ENCODE measurements around the gene CDC42EP5. TPM values are rescaled to one million over a fixed set of nuclear protein-coding genes. Genes with fewer than 3 reads are reported as not detected.

The CDC42EP5 gene
- total RNA-seq, 3 donors from 2014 or later (not counting 1 experiment from before 2014, with no cell fraction given), result not detected

- no peak overlapping the region for H3K27ac ChIP-seq (ENCODE audit: low read length)
- no peak for ATAC-seq
- H3K36me3 ChIP-seq (ENCODE audit: control insufficient read depth, insufficient read depth, low read length), result no peaks in the 10 kb centered on the region
- H3K36me3 Mint-ChIP-seq, result no peaks in the 10 kb centered on the region
- DNase-seq, result no peak
- H3K27me3 ChIP-seq (ENCODE audit: control insufficient read depth, insufficient read depth, low read length), result peaks cover 16% of the 10 kb centered on the region
- H3K27ac Mint-ChIP-seq, result no peak overlapping the region
- WGBS (ENCODE audit: insufficient coverage), result 64% methylated on average over 5 of the region's 5 CpGs
- peaks cover 5% of the 10 kb centered on the region for H3K4me1 ChIP-seq (ENCODE audit: control insufficient read depth, insufficient read depth, low read length)
- no peak for TF ChIP-seq CTCF (IDR thresholded peaks at IDR 0.05)
- no peak overlapping the region for H3K4me3 Mint-ChIP-seq
- peaks cover 8 to 17% of the 10 kb centered on the region in 2 donors for H3K27me3 Mint-ChIP-seq (ENCODE audit: low read depth in 2 of 2)
- intact Hi-C loops (cut with micrococcal nuclease), result no loop called here
- H3K9me3 ChIP-seq (ENCODE audit: control insufficient read depth, insufficient read depth, low read length), result no peaks in the 10 kb centered on the region
- no peak overlapping the region for H3K4me3 ChIP-seq (ENCODE audit: low read length)
- H3K4me1 Mint-ChIP-seq, result peaks cover 0 to 5% of the 10 kb centered on the region in 2 donors
- H3K9me3 Mint-ChIP-seq, result no peaks in the 10 kb centered on the region
Measured at GRCh38 chr19:54425382-54425723, 47.7 kb downstream of the CDC42EP5 start.

GRCh38 chr19:54424660-54425381, 48.3 kb downstream of the CDC42EP5 start:
- no peaks in the 10 kb centered on the region for H3K4me1 ChIP-seq (ENCODE audit: control insufficient read depth, insufficient read depth, low read length)
- H3K27ac Mint-ChIP-seq, result no peak overlapping the region
- no peak overlapping the region for H3K27ac ChIP-seq (ENCODE audit: low read length)
- no peaks in the 10 kb centered on the region for H3K9me3 Mint-ChIP-seq
- H3K27me3 ChIP-seq (ENCODE audit: control insufficient read depth, insufficient read depth, low read length), result peaks cover 11% of the 10 kb centered on the region
- WGBS (ENCODE audit: insufficient coverage), result 90% methylated on average over 36 of the region's 36 CpGs
- H3K4me1 Mint-ChIP-seq, result peaks cover 0 to 5% of the 10 kb centered on the region in 2 donors
- H3K36me3 Mint-ChIP-seq, result no peaks in the 10 kb centered on the region
- no peak overlapping the region for H3K4me3 Mint-ChIP-seq
- no peak overlapping the region for H3K4me3 ChIP-seq (ENCODE audit: low read length)
- peaks cover 8 to 17% of the 10 kb centered on the region in 2 donors for H3K27me3 Mint-ChIP-seq (ENCODE audit: low read depth in 2 of 2)
- ATAC-seq (no peak), DNase-seq (no peak)
- intact Hi-C loops (cut with micrococcal nuclease), result no loop called here
- no peaks in the 10 kb centered on the region for H3K36me3 ChIP-seq (ENCODE audit: control insufficient read depth, insufficient read depth, low read length)
- TF ChIP-seq CTCF (IDR thresholded peaks at IDR 0.05), result no peak
- H3K9me3 ChIP-seq (ENCODE audit: control insufficient read depth, insufficient read depth, low read length), result no peaks in the 10 kb centered on the region

GRCh38 chr19:54424201-54424600, 48.9 kb downstream of the CDC42EP5 start:
- 90% methylated on average over 14 of the region's 14 CpGs for WGBS (ENCODE audit: insufficient coverage)
- Histone ChIP-seq H3K36me3 (ENCODE audit: control insufficient read depth, insufficient read depth, low read length) (no peaks in the 10 kb centered on the region), H3K27me3 (ENCODE audit: control insufficient read depth, insufficient read depth, low read length) (peaks cover 5% of the 10 kb centered on the region), H3K4me3 (ENCODE audit: low read length) (no peak overlapping the region), H3K9me3 (ENCODE audit: control insufficient read depth, insufficient read depth, low read length) (no peaks in the 10 kb centered on the region), H3K4me1 (ENCODE audit: control insufficient read depth, insufficient read depth, low read length) (no peaks in the 10 kb centered on the region), H3K27ac (ENCODE audit: low read length) (no peak overlapping the region)
- Mint-ChIP-seq H3K4me1 (peaks cover 0 to 2% of the 10 kb centered on the region in 2 donors), H3K27me3 (ENCODE audit: low read depth in 2 of 2) (peaks cover 8 to 14% of the 10 kb centered on the region in 2 donors), H3K9me3 (no peaks in the 10 kb centered on the region), H3K36me3 (no peaks in the 10 kb centered on the region), H3K4me3 (no peak overlapping the region), H3K27ac (no peak overlapping the region)
- intact Hi-C loops (cut with micrococcal nuclease), result no loop called here
- no peak for ATAC-seq
- TF ChIP-seq CTCF (IDR thresholded peaks at IDR 0.05), result no peak
- no peak for DNase-seq

GRCh38 chr19:54422136-54422535, 51.0 kb downstream of the CDC42EP5 start:
- no peaks in the 10 kb centered on the region for H3K36me3 ChIP-seq (ENCODE audit: control insufficient read depth, insufficient read depth, low read length)
- Mint-ChIP-seq H3K36me3 (no peaks in the 10 kb centered on the region), H3K27ac (no peak overlapping the region), H3K27me3 (ENCODE audit: low read depth in 2 of 2) (peaks cover 13 to 22% of the 10 kb centered on the region in 2 donors), H3K9me3 (no peaks in the 10 kb centered on the region), H3K4me1 (peaks cover 14% of the 10 kb centered on the region in 2 donors), H3K4me3 (no peak overlapping the region)
- no peak overlapping the region for H3K27ac ChIP-seq (ENCODE audit: low read length)
- no peak overlapping the region for H3K4me3 ChIP-seq (ENCODE audit: low read length)
- H3K4me1 ChIP-seq (ENCODE audit: control insufficient read depth, insufficient read depth, low read length), result peaks cover 16% of the 10 kb centered on the region
- TF ChIP-seq CTCF (IDR thresholded peaks at IDR 0.05), result no peak
- WGBS (ENCODE audit: insufficient coverage), result 93% methylated on average over 19 of the region's 20 CpGs
- H3K27me3 ChIP-seq (ENCODE audit: control insufficient read depth, insufficient read depth, low read length), result peaks cover 2% of the 10 kb centered on the region
- DNase-seq, result no peak
- intact Hi-C loops (cut with micrococcal nuclease), result no loop called here
- no peak for ATAC-seq
- H3K9me3 ChIP-seq (ENCODE audit: control insufficient read depth, insufficient read depth, low read length), result no peaks in the 10 kb centered on the region
